GM12874 (cell line): ENCODE results near the gene TMEM259.

Experiments
- TF ChIP-seq, protein P1 (sequence below): IDR thresholded peaks from 2 replicates; pipeline ENCODE4 v1.5.1; 2011; ENCODE audit warnings: low read depth, mild to moderate bottlenecking, control low read depth, low read length, moderate library complexity; ENCODE audit not compliant: insufficient read depth

Gene TMEM259

DNA sequence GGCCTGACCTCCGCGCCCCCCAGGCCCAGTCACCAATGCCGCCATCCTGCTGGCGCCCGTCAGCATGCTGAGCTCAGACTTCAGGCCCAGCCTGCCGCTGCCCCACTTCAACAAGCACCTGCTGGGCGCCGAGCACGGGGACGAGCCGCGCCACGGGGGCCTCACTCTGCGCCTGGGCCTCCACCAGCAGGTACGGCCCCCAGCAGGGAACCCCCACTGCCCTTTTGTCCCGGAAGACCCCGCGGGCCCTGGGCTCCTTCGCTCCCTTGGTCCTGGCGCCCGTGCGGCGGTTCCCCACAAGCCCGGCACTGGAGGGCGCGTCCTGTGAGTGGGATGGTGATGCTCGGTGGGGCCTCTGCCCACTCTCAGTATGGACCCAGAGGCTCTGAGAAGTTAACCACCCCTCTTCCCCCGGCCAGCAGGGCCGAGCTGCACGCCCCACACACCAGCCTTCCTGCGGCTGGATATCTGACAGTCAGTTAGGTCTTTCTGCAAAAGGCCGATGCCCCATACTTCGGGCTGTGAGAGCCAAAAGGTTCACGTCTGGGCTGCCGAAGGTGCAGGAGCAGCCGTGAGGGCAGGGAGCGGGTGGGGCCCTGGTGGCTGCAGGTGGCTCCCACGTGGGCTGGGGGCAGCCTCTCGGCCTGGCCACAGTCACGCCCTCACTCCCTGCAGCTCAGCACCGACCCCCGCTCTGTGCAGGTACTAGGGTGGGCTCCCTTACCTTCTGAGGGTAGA, 28.8 kb downstream of the TMEM259 start:
- TF ChIP-seq, protein P1, sequence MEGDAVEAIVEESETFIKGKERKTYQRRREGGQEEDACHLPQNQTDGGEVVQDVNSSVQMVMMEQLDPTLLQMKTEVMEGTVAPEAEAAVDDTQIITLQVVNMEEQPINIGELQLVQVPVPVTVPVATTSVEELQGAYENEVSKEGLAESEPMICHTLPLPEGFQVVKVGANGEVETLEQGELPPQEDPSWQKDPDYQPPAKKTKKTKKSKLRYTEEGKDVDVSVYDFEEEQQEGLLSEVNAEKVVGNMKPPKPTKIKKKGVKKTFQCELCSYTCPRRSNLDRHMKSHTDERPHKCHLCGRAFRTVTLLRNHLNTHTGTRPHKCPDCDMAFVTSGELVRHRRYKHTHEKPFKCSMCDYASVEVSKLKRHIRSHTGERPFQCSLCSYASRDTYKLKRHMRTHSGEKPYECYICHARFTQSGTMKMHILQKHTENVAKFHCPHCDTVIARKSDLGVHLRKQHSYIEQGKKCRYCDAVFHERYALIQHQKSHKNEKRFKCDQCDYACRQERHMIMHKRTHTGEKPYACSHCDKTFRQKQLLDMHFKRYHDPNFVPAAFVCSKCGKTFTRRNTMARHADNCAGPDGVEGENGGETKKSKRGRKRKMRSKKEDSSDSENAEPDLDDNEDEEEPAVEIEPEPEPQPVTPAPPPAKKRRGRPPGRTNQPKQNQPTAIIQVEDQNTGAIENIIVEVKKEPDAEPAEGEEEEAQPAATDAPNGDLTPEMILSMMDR = no peak

DNA sequence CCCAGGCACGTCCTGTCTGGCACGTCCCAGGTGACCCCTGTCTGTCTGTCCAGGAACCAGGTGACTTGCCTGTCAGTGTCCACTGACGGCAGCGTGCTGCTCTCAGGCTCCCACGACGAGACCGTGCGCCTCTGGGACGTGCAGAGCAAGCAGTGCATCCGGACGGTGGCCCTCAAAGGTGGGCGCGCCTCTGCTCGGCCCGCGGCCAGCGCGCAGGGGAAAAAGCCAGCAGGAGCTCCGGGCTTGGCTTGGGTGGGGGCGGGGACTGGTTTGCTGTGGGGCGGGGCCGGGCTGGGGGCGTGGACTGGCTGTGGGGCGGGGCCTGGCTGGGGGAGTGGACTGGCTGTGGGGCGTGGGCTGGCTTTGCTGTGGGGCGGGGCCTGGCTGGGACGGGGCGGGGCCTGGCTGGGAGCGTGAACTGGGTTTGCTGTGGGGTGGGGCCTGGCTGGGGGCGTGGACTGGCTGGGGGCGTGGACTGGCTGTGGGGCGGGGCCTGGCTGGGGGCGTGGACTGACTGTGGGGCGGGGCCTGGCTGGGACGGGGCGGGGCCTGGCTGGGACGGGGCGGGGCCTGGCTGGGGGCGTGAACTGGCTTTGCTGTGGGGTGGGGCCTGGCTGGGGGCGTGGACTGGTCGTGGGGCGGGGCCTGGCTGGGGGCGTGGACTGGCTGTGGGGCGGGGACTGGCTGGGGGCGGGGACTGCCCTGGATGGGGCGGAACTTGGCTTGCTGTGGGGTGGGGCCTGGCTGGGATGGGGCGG, 29.6 kb downstream of the TMEM259 start:
- TF ChIP-seq, protein P1 = no peak

DNA sequence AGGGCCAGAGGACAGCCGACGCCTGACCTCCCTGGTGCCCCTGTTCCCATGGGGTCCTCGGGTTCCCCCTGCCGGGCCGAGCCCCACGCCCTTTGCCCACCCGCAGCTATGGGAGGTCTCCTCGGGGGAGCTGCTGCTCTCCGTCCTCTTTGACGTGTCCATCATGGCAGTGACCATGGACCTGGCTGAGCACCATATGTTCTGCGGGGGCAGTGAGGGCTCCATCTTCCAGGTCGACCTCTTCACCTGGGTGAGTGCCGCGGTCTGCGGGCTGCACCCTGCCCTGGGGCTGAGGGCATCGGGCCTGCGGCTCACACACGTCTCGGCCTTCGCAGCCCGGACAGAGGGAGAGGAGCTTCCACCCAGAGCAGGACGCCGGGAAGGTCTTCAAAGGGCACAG, 30.2 kb downstream of the TMEM259 start:
- TF ChIP-seq, protein P1 = no peak

DNA sequence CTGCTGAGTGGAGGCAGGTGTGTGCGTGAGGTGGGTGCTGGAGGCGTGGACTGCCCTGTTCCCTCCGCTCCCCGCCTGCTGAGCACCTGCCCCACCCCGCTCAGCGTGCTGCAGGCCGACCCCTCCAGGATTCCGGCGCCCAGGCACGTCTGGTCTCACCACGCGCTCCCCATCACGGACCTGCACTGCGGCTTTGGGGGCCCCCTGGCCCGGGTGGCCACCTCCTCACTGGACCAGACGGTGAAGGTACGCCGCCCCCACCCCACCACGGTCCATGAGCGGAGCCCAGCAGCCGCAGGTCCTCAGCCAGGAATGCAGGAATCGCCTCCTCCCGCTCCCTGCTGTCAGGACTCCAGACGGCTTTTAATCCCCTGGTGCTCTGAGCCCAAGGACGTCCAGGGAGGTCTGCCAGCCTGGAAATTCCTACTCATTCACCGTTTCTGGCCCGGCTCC, 30.8 kb downstream of the TMEM259 start:
- TF ChIP-seq, protein P1 = no peak

DNA sequence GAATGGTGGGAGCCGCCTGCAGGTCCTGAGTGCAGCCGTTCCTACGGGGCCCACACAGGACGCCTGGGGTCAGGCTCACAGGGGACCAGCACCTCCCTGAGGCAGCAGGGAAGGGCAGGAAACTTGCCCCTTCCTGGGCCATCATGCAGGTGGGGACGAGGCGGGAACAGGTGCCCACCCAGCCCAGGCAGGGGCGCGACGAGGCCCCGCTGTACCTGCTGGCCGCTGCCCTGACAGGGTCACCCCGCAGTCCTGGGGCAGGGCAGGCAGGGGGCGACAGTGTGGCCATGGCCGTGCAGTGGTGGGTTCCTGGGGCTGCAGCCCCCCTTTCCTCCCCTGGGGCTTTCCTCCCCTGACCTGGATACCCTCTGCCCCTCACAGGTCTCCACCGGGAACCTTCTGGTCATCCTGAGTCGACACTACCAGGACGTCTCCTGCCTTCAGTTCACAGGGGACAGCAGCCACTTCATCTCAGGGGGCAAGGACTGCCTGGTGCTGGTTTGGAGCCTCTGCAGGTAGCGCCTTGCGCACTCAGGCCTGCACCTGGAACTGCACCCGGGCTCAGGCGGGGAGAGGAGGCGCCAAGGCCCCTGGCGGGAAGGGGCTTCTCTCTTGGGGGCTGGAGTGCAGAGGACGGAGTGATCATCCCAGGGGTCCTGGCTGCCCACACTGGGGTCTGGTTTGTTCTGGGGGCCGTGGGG, 31.4 kb downstream of the TMEM259 start:
- TF ChIP-seq, protein P1 = peak; percentile 48

DNA sequence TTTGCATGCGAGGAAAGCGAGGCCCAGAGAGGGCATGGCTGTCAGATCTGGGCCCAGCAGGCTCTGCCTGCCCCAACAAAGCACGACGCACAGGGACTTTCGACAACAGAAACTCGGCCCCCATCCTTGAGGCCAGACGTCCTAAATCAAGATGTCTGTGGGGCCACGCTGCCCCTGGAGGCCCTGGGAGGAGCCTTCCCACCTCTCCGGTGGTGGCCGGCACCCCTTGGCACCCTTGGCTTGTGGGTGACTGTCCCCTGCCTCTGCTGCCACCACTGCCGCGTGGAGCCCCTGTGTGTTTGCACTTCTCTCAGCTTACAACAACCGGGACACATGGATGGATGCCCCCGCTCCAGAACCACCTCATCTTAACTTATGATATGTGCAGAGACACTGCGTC, 32.4 kb downstream of the TMEM259 start:
- TF ChIP-seq, protein P1 = no peak

DNA sequence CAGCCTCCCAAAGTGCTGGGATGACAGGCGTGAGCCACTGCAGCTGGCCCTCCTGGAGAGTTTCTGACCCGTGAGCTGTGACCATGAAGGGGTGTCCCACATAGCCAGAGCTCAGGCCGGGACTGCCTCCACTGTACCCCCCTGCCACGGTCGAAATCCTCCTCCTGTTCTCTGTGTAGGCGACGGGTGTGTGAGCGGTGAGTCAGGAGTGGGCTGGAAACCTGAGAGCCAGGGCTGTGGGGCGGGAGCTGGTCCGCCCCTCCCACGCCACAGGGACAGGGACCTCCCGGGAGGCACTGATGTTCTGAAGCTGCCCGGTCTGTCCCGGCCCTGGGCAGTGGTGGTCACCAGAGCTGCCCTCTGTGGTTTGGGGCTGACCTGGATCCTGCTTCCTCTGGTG, 32.8 kb downstream of the TMEM259 start:
- TF ChIP-seq, protein P1 = no peak
